ENCODE results near the gene SLC29A4.
"Not testable (repeated sequence)": the region's sequence is repeated elsewhere in the genome, so short reads cannot be mapped to it uniquely, and the experiment has no call there.

The SLC29A4 gene

GRCh38 chr7:5320802-5321396 lies 38.2 kb downstream of the SLC29A4 start:
- TF ChIP-seq CTCF (IDR thresholded peaks at IDR 0.05; ENCODE audit: low read length) (no peak), EZH2 (IDR thresholded peaks at IDR 0.05; ENCODE audit: borderline replicate concordance, low read length) (no peak)
- Histone ChIP-seq H3K27ac (ENCODE audit: low read depth, low read length, poor library complexity, severe bottlenecking) (no peak overlapping the region), H3K4me1 (ENCODE audit: insufficient read depth, low read length, severe bottlenecking) (no peaks in the 10 kb centered on the region), H2AFZ (ENCODE audit: low read length) (no peak overlapping the region), H3K9me3 (ENCODE audit: low read length) (no peaks in the 10 kb centered on the region), H3F3A (ENCODE audit: insufficient read depth, low read length) (no peaks in the 10 kb centered on the region), H4K20me1 (ENCODE audit: insufficient read depth, low read length) (no peaks in the 10 kb centered on the region), H3K36me3 (ENCODE audit: insufficient read depth, low read length) (peaks cover 5% of the 10 kb centered on the region; the same call in 1 of the 2 replicates), H3K9me2 (ENCODE audit: low read depth, low read length) (no peaks in the 10 kb centered on the region), H3K4me3 (ENCODE audit: low read depth, low read length, poor library complexity, severe bottlenecking) (no peak overlapping the region), H3K9ac (ENCODE audit: low read length) (no peak overlapping the region), H3K4me2 (ENCODE audit: low read length) (no peak overlapping the region), H3K27me3 (ENCODE audit: insufficient read depth, low read length) (no peaks in the 10 kb centered on the region), H3K79me2 (ENCODE audit: insufficient read depth, low read length) (no peaks in the 10 kb centered on the region)

GRCh38 chr7:5322621-5323410 lies 40.1 kb downstream of the SLC29A4 start:
- H3F3A ChIP-seq (ENCODE audit: insufficient read depth, low read length), result no peaks in the 10 kb centered on the region
- TF ChIP-seq CTCF (IDR thresholded peaks at IDR 0.05; ENCODE audit: low read length), result no peak
- no peak for TF ChIP-seq EZH2 (IDR thresholded peaks at IDR 0.05; ENCODE audit: borderline replicate concordance, low read length)
- no peaks in the 10 kb centered on the region for H3K79me2 ChIP-seq (ENCODE audit: insufficient read depth, low read length)
- H4K20me1 ChIP-seq (ENCODE audit: insufficient read depth, low read length), result no peaks in the 10 kb centered on the region
- H3K9ac ChIP-seq (ENCODE audit: low read length), result no peak overlapping the region
- H3K27me3 ChIP-seq (ENCODE audit: insufficient read depth, low read length), result no peaks in the 10 kb centered on the region
- H3K4me2 ChIP-seq (ENCODE audit: low read length), result no peak overlapping the region
- H3K4me1 ChIP-seq (ENCODE audit: insufficient read depth, low read length, severe bottlenecking), result peaks cover 7% of the 10 kb centered on the region
- H3K27ac ChIP-seq (ENCODE audit: low read depth, low read length, poor library complexity, severe bottlenecking), result no peak overlapping the region
- H3K9me2 ChIP-seq (ENCODE audit: low read depth, low read length), result no peaks in the 10 kb centered on the region
- peaks cover 9% of the 10 kb centered on the region; the same call in 1 of the 2 replicates for H3K36me3 ChIP-seq (ENCODE audit: insufficient read depth, low read length)
- H3K9me3 ChIP-seq (ENCODE audit: low read length), result no peaks in the 10 kb centered on the region
- no peak overlapping the region for H3K4me3 ChIP-seq (ENCODE audit: low read depth, low read length, poor library complexity, severe bottlenecking)
- H2AFZ ChIP-seq (ENCODE audit: low read length), result no peak overlapping the region

- not testable (repeated sequence) for H2AFZ ChIP-seq (ENCODE audit: low read length); H3K4me2 ChIP-seq (ENCODE audit: low read length); H3K9me2 ChIP-seq (ENCODE audit: low read depth, low read length); H4K20me1 ChIP-seq (ENCODE audit: insufficient read depth, low read length); H3K9me3 ChIP-seq (ENCODE audit: low read length); H3K27me3 ChIP-seq (ENCODE audit: insufficient read depth, low read length); H3F3A ChIP-seq (ENCODE audit: insufficient read depth, low read length); H3K79me2 ChIP-seq (ENCODE audit: insufficient read depth, low read length); H3K4me3 ChIP-seq (ENCODE audit: low read depth, low read length, poor library complexity, severe bottlenecking); H3K27ac ChIP-seq (ENCODE audit: low read depth, low read length, poor library complexity, severe bottlenecking); H3K36me3 ChIP-seq (ENCODE audit: insufficient read depth, low read length); H3K9ac ChIP-seq (ENCODE audit: low read length)
- peaks cover 11% of the 10 kb centered on the region for H3K4me1 ChIP-seq (ENCODE audit: insufficient read depth, low read length, severe bottlenecking)
Observed at GRCh38 chr7:5323800-5324781, 41.3 kb downstream of the SLC29A4 start.

All from OCI-LY1 (cell line).